ENCODE measurements around the gene C6orf89. TPM values are rescaled to one million over a fixed set of nuclear protein-coding genes. Genes with fewer than 3 reads are reported as not detected.

The C6orf89 gene
- total and polyA plus RNA-seq, 2 of the 8 experiments (the other 6 are each of a cell fraction or from before 2014, with no cell fraction given): 4.6 to 12.3 TPM

DNA sequence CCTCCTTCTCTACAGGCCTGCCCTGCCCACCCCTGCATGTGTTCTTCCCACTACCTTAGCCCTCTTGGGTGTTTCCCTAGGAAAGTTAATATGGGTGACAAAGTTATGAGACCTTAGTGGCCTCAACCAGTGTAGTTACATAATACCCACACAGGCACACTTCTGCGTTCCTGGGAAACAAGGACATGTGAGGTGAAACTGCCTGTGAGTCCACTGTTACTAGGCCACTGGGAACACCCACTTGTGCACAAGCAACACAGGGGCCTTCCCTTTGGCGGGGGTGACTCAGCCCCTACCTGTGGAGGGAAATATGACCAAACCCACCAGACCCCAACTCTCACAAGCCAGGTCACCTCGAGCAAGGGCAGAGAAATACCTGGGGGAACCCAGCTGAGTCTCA, 81.5 kb downstream of the C6orf89 start:
- H3K18ac ChIP-seq (ENCODE audit: extremely low read depth, low read length): no peak overlapping the region
- no peak overlapping the region for H4K8ac ChIP-seq (ENCODE audit: extremely low read depth, insufficient read depth, low read length)
- 94% methylated on average over 3 of the region's 3 CpGs; no CpG with 5 or more reads in 1 of the 2 experiments for WGBS, 2 experiments (ENCODE audit: extremely low coverage in 1 of 2, insufficient coverage in 1 of 2, insufficient read length in 1 of 2, insufficient replicate concordance in 2 of 2, low coverage in 1 of 2, low lambda C conversion rate in 2 of 2, missing lambda C conversion rate in 1 of 2)
- H2AK5ac ChIP-seq (ENCODE audit: low read depth, low read length): no peak overlapping the region
- H2BK15ac ChIP-seq (ENCODE audit: low read length): no peak overlapping the region
- no peak overlapping the region for H3K4me3 ChIP-seq (ENCODE audit: extremely low read depth in 1 of 4, insufficient read depth in 2 of 4, low read depth in 3 of 4, low read length in 4 of 4)
- H3K9me3 ChIP-seq (ENCODE audit: insufficient read depth in 2 of 2, low read depth in 1 of 2, low read length in 1 of 2): no peaks in the 10 kb centered on the region
- CTCF ChIA-PET (ENCODE audit: partially characterized antibody): interaction anchor here (0.5 to 3.1 kb wide), 2 partner anchors 51 to 133 kb away, joined by 3 to 11 read pairs; no protein-coding TSS in a partner anchor
- H3K79me1 ChIP-seq (ENCODE audit: low read depth, low read length): no peaks in the 10 kb centered on the region; the same call in 1 of the 2 replicates
- no peak overlapping the region for H4K91ac ChIP-seq (replicated peaks; ENCODE audit: insufficient read length, low read length)
- no peak overlapping the region for H3K14ac ChIP-seq (ENCODE audit: insufficient read length)
- H4K5ac ChIP-seq (ENCODE audit: insufficient read length, low read depth, low read length): no peak overlapping the region
- no peak overlapping the region for H3K27ac ChIP-seq (ENCODE audit: low read depth, low read length)
- no peak overlapping the region for H2BK12ac ChIP-seq (ENCODE audit: low read depth, low read length)
- H3K56ac ChIP-seq (replicated peaks; ENCODE audit: insufficient read length, low read depth, low read length): no peak overlapping the region
- H3K36me3 ChIP-seq (ENCODE audit: control insufficient read depth in 2 of 4, insufficient read depth in 4 of 4, low read length in 3 of 4): peaks cover 26 to 47% (median 42%) of the 10 kb centered on the region in 4 experiments
- no peak overlapping the region for H2BK120ac ChIP-seq (replicated peaks; ENCODE audit: low read depth, low read length)
- no peaks in the 10 kb centered on the region for H3K79me2 ChIP-seq (ENCODE audit: control insufficient read depth in 1 of 2, insufficient read depth in 2 of 2, low read length in 2 of 2)
- H2AFZ ChIP-seq (ENCODE audit: low read length): no peak overlapping the region
- no peak overlapping the region for H2BK20ac ChIP-seq (ENCODE audit: low read length)
- TF ChIP-seq POLR2AphosphoS5 (IDR thresholded peaks at IDR 0.05; ENCODE audit: low read depth, low read length): 0 out of 2 replicates have a peak, but pooled peaks have one; percentile 21
- TF ChIP-seq TAF7 (optimal IDR thresholded peaks at IDR 0.05; ENCODE audit: borderline replicate concordance, low read depth, low read length): no peak
- no peaks in the 10 kb centered on the region for H3K23me2 ChIP-seq (ENCODE audit: low read depth, low read length)
- H3K9ac ChIP-seq (replicated peaks in 1 of 4; ENCODE audit: extremely low read depth in 1 of 4, low read depth in 3 of 4, low read length in 3 of 4): no peak overlapping the region
- no peak for FAIRE-seq
- no peak overlapping the region for H3K4ac ChIP-seq (replicated peaks; ENCODE audit: insufficient read length, low read depth, low read length)
- no peak for DNase-seq (ENCODE audit: low read depth in 1 of 2, low spot score in 2 of 2)
- peaks cover 0 to 8% (median 5%) of the 10 kb centered on the region in 4 experiments; a peak in 4 of 7 replicates for H3K4me1 ChIP-seq (replicated peaks in 1 of 4; ENCODE audit: control insufficient read depth in 3 of 4, insufficient read depth in 4 of 4, low read length in 3 of 4)
- no peak overlapping the region for H3K23ac ChIP-seq (ENCODE audit: insufficient read length)
- H4K20me1 ChIP-seq (replicated peaks in 1 of 2; ENCODE audit: control insufficient read depth in 1 of 2, insufficient read depth in 2 of 2, low read length in 2 of 2): peaks cover 4 to 6% of the 10 kb centered on the region in 2 experiments
- no peak overlapping the region for H3K4me2 ChIP-seq (ENCODE audit: insufficient read depth in 1 of 2, low read depth in 2 of 2, low read length in 2 of 2)
- POLR2A ChIA-PET (ENCODE audit: partially characterized antibody): interaction anchor here (0.8 to 2.2 kb wide), 3 partner anchors 11 to 35 kb away, joined by 3 to 7 read pairs (median 5); no protein-coding TSS in a partner anchor
- no peak overlapping the region for H2BK5ac ChIP-seq (ENCODE audit: low read depth, low read length)
- no peaks in the 10 kb centered on the region for H3K27me3 ChIP-seq (replicated peaks in 1 of 4; ENCODE audit: control insufficient read depth in 3 of 4, extremely low read depth in 1 of 4, insufficient read depth in 3 of 4, low read length in 3 of 4)
